ENCODE data around the gene TFAP2C. TPM values are rescaled to one million over a fixed set of nuclear protein-coding genes. Genes with fewer than 3 reads are reported as not detected.

TFAP2C gene
- total RNA-seq, 4 donors from 2014 or later, result 1.1 to 6.0 TPM; not detected in 2

DNA sequence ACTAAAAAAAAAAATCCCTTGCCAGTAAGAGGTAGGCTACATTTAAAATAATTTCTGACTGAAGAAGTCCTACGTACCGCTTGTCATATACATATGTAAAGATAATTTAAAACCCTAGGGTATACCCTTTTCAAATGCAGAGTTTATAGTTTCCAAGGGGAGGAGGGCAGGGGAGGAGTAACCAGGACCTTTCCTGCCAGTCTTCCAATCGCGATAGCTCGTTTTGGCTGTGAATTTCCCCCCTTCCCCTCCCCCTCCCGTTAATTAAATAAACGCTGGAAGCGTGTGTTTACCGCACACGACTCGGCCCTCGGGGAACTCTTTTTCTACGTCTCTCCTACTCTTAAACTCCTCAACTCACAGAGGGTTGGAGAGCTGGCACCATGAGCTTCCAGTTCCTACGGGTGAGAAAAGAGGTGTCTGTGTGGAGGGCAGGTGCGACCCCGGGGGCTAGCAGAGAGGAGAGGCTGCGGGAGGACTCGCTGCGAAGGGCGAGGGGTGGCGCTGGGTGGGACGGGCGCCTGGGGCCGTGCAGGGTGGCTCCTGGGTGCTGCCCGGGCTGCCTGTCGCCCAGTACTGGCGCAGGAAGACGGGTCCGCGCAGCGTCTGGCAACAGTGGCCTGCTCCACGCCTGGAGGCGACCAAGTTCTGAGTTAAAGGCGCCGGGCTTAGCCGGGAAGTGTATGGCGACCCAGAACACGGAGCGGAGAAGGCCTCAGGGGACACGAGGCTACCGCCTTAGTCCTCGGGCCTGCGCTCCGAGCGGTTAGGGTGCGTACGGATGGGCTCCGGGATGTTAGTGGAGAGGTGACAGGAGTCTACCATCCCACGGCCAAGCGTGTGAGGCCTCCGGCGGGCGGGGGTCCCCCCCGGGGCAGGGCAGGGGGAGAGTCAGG is 4.1 kb upstream of the TFAP2C start:
- no peak overlapping the region for H3K4me3 ChIP-seq
- TF ChIP-seq POLR2A (IDR thresholded peaks at IDR 0.05), result no peak
- TF ChIP-seq, protein P1, sequence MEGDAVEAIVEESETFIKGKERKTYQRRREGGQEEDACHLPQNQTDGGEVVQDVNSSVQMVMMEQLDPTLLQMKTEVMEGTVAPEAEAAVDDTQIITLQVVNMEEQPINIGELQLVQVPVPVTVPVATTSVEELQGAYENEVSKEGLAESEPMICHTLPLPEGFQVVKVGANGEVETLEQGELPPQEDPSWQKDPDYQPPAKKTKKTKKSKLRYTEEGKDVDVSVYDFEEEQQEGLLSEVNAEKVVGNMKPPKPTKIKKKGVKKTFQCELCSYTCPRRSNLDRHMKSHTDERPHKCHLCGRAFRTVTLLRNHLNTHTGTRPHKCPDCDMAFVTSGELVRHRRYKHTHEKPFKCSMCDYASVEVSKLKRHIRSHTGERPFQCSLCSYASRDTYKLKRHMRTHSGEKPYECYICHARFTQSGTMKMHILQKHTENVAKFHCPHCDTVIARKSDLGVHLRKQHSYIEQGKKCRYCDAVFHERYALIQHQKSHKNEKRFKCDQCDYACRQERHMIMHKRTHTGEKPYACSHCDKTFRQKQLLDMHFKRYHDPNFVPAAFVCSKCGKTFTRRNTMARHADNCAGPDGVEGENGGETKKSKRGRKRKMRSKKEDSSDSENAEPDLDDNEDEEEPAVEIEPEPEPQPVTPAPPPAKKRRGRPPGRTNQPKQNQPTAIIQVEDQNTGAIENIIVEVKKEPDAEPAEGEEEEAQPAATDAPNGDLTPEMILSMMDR (IDR thresholded peaks at IDR 0.05), result no peak
- intact Hi-C loops (cut with DNase I; ENCODE audit: low total_unique reads), result no loop called here
- no peak for DNase-seq
- no peak overlapping the region for H3K27ac ChIP-seq
- H3K9me3 ChIP-seq, result no peaks in the 10 kb centered on the region
- H3K27me3 ChIP-seq, result peaks cover under 1 to 33% of the 10 kb centered on the region in 2 donors
- no peaks in the 10 kb centered on the region for H3K36me3 ChIP-seq
- peaks cover 0 to 14% of the 10 kb centered on the region in 2 donors for H3K4me1 ChIP-seq

DNA sequence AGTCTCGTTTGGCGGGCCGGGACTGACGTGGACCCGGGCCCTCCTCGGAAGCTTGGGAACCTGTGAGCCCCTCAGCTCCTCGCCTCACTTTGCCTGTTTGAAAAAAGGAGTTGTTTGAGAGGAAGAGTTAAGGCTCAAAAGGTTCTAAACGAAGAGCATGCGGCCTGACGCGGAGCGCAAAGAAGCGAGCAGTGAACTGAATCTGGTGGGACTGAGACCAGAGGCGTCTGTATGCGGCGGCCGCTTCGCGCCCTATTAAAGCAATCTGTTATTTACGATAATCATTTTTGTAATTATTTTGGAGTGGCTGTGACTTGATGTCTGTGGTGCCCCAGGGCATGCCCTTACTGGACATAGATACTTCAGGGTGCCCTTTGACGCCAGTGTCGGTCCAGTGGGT is 3.3 kb upstream of the TFAP2C start:
- H3K4me1 ChIP-seq, result peaks cover 0 to 17% of the 10 kb centered on the region in 2 donors

DNA sequence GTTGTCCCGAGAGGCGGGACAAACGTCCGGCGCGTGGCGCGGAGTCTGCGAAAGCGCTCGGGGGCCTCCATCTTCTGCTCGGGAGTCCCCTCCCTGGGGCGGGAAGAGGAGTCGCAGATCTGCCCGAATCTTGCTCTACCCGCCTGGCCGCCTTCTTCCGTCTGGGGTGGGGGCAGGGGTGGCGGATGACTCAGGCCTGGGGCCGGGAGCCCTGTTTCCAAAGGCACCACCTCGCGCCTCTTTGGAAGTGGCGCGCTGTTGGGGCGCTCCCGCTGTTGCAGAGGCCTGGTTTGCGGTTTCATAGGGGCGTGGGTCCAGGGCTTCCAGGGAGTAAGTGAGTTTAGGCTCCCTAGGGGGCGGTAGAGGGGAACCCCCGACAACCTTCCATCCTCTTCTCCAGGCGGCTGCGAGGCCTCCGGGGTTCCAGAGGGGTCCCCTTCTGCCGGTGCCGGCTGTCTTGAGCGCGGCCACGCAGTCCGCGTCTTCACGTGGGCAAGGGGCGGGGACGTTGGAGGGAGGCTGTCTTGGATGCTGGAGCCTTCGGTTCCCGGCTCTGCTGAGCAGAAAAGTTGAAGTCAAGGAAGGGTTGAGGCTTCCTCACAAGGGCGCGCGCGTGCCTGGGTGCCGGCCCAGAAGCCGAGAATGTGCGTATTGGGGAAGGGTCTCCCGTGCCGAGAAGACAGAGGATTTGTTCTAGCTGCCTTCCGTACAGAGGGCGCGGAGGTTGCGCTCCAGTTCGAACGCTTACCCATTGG is 2.6 kb upstream of the TFAP2C start:
- peaks cover 0 to 17% of the 10 kb centered on the region in 2 donors for H3K4me1 ChIP-seq

More for the DNA sequence above, 3.3 kb upstream of the TFAP2C start:
- no peak for DNase-seq
- Histone ChIP-seq H3K27me3 (peaks cover 7 to 33% of the 10 kb centered on the region in 2 donors), H3K4me3 (no peak overlapping the region), H3K36me3 (no peaks in the 10 kb centered on the region), H3K27ac (no peak overlapping the region), H3K9me3 (no peaks in the 10 kb centered on the region)
- TF ChIP-seq, protein P1 (IDR thresholded peaks at IDR 0.05), result no peak
- no peak for TF ChIP-seq POLR2A (IDR thresholded peaks at IDR 0.05)
- intact Hi-C loops (cut with DNase I; ENCODE audit: low total_unique reads), result no loop called here

DNA sequence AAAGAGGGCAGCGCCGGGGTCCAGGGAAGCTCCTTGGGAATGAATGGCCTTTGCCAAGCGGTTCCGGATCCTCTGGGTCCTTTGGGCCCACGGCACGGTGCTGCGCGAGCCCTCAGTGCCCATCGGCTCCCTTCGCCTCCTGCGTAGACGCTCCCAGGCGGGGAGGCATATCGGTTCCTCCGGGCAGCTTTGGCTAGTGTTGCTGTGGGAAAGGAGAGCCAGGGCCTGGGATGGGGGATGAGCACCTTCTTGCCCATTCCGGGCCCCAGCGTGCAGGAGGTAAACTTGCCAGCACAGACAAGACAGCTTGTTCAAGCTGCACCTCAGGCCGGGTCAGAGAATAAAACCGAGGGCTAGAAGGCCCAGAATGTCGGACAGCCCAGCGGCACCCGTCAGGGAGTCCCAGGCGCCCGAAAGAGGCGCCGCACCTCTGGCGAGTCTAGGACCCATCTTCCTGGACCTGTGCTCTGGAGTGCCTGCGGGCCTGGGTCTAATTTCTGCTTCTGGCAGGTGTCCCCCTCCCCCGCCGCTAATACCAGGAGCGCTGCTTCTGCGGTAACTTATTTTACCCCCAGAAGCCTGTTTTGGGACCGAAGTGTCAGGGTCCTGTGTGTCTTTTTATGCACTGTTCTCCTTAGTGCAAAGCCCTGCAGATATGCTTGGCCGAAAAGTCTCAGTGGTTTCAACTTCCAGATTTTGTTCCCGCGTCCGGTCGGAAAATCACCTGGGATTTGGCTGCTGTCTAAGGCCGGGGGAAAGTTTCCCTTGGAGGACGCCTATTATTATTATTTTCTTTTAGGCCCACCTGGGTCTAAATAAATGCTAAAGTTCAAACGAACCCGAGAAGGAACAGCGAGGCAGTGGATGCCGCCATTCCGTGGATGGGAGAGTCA is 1.7 kb upstream of the TFAP2C start:
- no peak for DNase-seq

More for the DNA sequence above, 2.6 kb upstream of the TFAP2C start:
- TF ChIP-seq POLR2A (IDR thresholded peaks at IDR 0.05), result no peak
- TF ChIP-seq, protein P1 (IDR thresholded peaks at IDR 0.05), result no peak
- no peaks in the 10 kb centered on the region for H3K36me3 ChIP-seq
- no peak overlapping the region for H3K27ac ChIP-seq
- intact Hi-C loops (cut with DNase I; ENCODE audit: low total_unique reads), result no loop called here
- no peaks in the 10 kb centered on the region for H3K9me3 ChIP-seq
- peaks cover 7 to 33% of the 10 kb centered on the region in 2 donors for H3K27me3 ChIP-seq
- H3K4me3 ChIP-seq, result no peak overlapping the region
- DNase-seq, result no peak

More for the DNA sequence above, 1.7 kb upstream of the TFAP2C start:
- Histone ChIP-seq H3K4me1 (peaks cover 0 to 17% of the 10 kb centered on the region in 2 donors), H3K9me3 (no peaks in the 10 kb centered on the region), H3K4me3 (no peak overlapping the region), H3K27me3 (peaks cover 7 to 33% of the 10 kb centered on the region in 2 donors), H3K27ac (no peak overlapping the region), H3K36me3 (no peaks in the 10 kb centered on the region)
- TF ChIP-seq POLR2A (IDR thresholded peaks at IDR 0.05), result no peak
- TF ChIP-seq, protein P1 (IDR thresholded peaks at IDR 0.05), result no peak
- intact Hi-C loops (cut with DNase I; ENCODE audit: low total_unique reads), result no loop called here
